HepG2 (cell line): ENCODE data around the gene SYNJ2. TPM values are rescaled to one million over a fixed set of nuclear protein-coding genes. Genes with fewer than 3 reads are reported as not detected.
A peak's percentile ranks its signal among the peaks of the same experiment; 100 is the strongest.

Source experiments
- CBX5 ChIP-seq: sonication (generic); formaldehyde crosslinking; IDR thresholded peaks from 2 replicates; pipeline ENCODE4 v1.4.0; 2020; ENCODE audit warnings: missing genetic modification reagents, borderline replicate concordance
- CC2D1A ChIP-seq: sonication (generic); formaldehyde crosslinking; IDR thresholded peaks from 2 replicates; pipeline ENCODE4 v1.8.1; 2023; ENCODE audit warnings: mild to moderate bottlenecking, missing genetic modification reagents
- KLF11 ChIP-seq: IDR thresholded peaks from 2 replicates; pipeline ENCODE4 v1.6.1; 2016; ENCODE audit warnings: missing compliant biosample characterization
- KLF15 ChIP-seq: sonication (generic); formaldehyde crosslinking; IDR thresholded peaks from 2 replicates; pipeline ENCODE4 v1.8.1; 2023; ENCODE audit warnings: borderline replicate concordance, mild to moderate bottlenecking, inconsistent platforms, missing genetic modification reagents, mixed read lengths
- MBNL3 ChIP-seq: fragments of 250-450 bp; sonication (Bioruptor Pico); conservative IDR thresholded peaks from 2 replicates; pipeline ENCODE4 v1.8.0; 2022; ENCODE audit warnings: mild to moderate bottlenecking, inconsistent platforms
- RFX3 ChIP-seq: IDR thresholded peaks from 2 replicates; pipeline ENCODE4 v1.6.1; 2016; ENCODE audit warnings: missing biosample characterization, missing genetic modification reagents
- SP1 ChIP-seq, 2 experiments: fragments of 450-650 bp in 1 of 2; sonication (generic) in 1 of 2; formaldehyde crosslinking in 1 of 2; IDR thresholded peaks; 2 replicates each; pipeline versions ENCODE4 v1.4.0 to v1.6.1; 2016 to 2020; ENCODE audit warnings: missing genetic modification reagents in 1 of 2
- ZMYM2 ChIP-seq: sonication (generic); formaldehyde crosslinking; IDR thresholded peaks from 2 replicates; pipeline ENCODE4 v1.8.0; 2022; ENCODE audit warnings: mild to moderate bottlenecking, missing genetic modification reagents
- ZNF225 ChIP-seq: sonication (generic); formaldehyde crosslinking; IDR thresholded peaks from 2 replicates; pipeline ENCODE4 v1.4.0; 2020; ENCODE audit warnings: mild to moderate bottlenecking, missing genetic modification reagents
- ZNF24 ChIP-seq: fragments of 450-650 bp; IDR thresholded peaks from 2 replicates; pipeline ENCODE4 v1.6.1; 2017; ENCODE audit warnings: antibody characterized with exemption, mild to moderate bottlenecking
- ZNF34 ChIP-seq: sonication (generic); formaldehyde crosslinking; IDR thresholded peaks from 2 replicates; pipeline ENCODE4 v1.4.0; 2020; ENCODE audit warnings: mild to moderate bottlenecking, missing genetic modification reagents, borderline replicate concordance
- ZNF556 ChIP-seq: sonication (generic); formaldehyde crosslinking; IDR thresholded peaks from 2 replicates; pipeline ENCODE4 v1.4.0; 2020; ENCODE audit warnings: mild to moderate bottlenecking, missing genetic modification reagents, borderline replicate concordance
- ZNF558 ChIP-seq: sonication (generic); formaldehyde crosslinking; IDR thresholded peaks from 2 replicates; pipeline ENCODE4 v1.9.0; 2022; ENCODE audit warnings: mild to moderate bottlenecking, missing genetic modification reagents, borderline replicate concordance
- ZSCAN22 ChIP-seq: sonication (generic); formaldehyde crosslinking; IDR thresholded peaks from 2 replicates; pipeline ENCODE4 v1.4.0; 2020; ENCODE audit warnings: mild to moderate bottlenecking, missing genetic modification reagents
- polyA plus RNA-seq, 8 experiments: library from polyadenylated mRNA; depleted of rRNA in 3 of 8; stranded (reverse) in 7 of 8; unstranded in 1 of 8; fragments of >200 nt; fragmentation: Illumina TruSeq in 4 of 8; extraction: Trizol in 4 of 8; gene quantifications; 2 replicates each; pipeline versions ENCODE4 v1.2.1 to v1.2.3, GENCODE V29; 2011 to 2016; ENCODE audit warnings: low read depth in 4 of 8, missing spikeins in 1 of 8, mixed read lengths in 1 of 8; ENCODE audit not compliant: insufficient read depth in 1 of 8
- total RNA-seq, 5 experiments: library from RNA; depleted of rRNA; stranded (reverse); fragments of >200 nt; fragmentation: Illumina TruSeq; extraction: Trizol; gene quantifications; 2 replicates each; pipeline ENCODE4 v1.2.3, GENCODE V29; 2016; ENCODE audit warnings: low read depth in 1 of 5
- TF ChIP-seq, protein P1 (sequence below): IDR thresholded peaks from 2 replicates; pipeline ENCODE4 v1.6.1; 2016; ENCODE audit warnings: missing biosample characterization, missing genetic modification reagents, low read depth
- TF ChIP-seq, protein P2 (sequence below), 2 experiments: sonication (generic) in 1 of 2; formaldehyde crosslinking in 1 of 2; IDR thresholded peaks; 2 replicates each; pipeline versions ENCODE4 v1.5.1 to v1.6.1; 2011 to 2020; ENCODE audit warnings: borderline replicate concordance in 1 of 2, low read depth in 1 of 2, low read length in 1 of 2, mild to moderate bottlenecking in 1 of 2, missing genetic modification reagents in 1 of 2, moderate library complexity in 1 of 2
- TF ChIP-seq, protein P3 (sequence below): sonication (generic); formaldehyde crosslinking; IDR thresholded peaks from 2 replicates; pipeline ENCODE4 v1.4.0; 2020; ENCODE audit warnings: missing genetic modification reagents
- TF ChIP-seq, protein P4 (sequence below): IDR thresholded peaks from 2 replicates; pipeline ENCODE4 v1.6.1; 2016; ENCODE audit warnings: low read depth, control low read depth
- TF ChIP-seq, protein P5 (sequence below): IDR thresholded peaks from 2 replicates; pipeline ENCODE4 v1.6.1; 2016; ENCODE audit warnings: missing genetic modification reagents, missing compliant biosample characterization
- TF ChIP-seq, protein P6 (sequence below): sonication (generic); formaldehyde crosslinking; IDR thresholded peaks from 2 replicates; pipeline ENCODE4 v1.8.0; 2022; ENCODE audit warnings: missing genetic modification reagents, low read depth, mild to moderate bottlenecking, borderline replicate concordance

SYNJ2 gene
- total and polyA plus RNA-seq, 2 of the 13 experiments (the other 11 are each of a cell fraction or from before 2014, with no cell fraction given), result 39.1 to 57.6 TPM

DNA sequence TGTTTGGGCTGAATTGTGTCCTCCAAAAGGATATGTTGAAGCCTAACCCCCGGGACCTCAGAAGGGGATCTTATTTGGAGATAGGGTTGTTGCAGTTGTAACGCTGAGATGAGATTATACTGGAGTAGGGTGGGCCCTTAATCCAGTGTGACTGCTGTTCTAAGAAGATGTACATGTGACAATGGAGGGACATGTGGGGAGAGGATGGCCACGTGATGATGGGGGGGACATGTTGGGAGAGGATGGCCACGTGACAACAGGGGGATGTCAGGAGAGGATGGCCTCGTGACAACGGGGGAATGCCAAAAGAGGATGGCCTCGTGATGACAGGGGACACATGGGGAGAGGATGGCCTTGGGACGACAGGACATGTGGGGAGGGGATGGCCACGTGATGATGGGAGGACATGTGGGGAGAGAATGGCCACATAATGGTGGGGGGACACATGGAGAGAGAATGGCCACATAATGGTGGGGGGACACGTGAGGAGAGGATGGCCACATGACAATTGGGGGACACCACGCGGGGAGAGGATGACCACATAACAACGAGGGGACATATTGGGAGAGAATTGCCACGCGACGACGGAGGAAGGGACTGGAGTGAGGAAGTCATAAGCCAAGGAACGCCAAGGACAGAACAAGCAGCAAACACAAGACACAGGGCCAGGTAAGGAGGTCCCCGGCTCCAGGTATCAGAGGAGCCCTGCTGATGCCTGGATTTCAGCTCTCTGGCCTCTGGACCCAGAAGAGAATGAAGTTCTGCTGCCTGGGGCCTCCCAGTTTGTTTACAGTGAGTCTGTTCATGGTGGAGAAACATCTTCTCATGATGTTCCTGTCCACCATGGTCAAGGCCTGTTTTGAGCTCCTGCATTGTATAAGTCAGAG, 29.2 kb downstream of the SYNJ2 start (continued):
- TF ChIP-seq, protein P1, sequence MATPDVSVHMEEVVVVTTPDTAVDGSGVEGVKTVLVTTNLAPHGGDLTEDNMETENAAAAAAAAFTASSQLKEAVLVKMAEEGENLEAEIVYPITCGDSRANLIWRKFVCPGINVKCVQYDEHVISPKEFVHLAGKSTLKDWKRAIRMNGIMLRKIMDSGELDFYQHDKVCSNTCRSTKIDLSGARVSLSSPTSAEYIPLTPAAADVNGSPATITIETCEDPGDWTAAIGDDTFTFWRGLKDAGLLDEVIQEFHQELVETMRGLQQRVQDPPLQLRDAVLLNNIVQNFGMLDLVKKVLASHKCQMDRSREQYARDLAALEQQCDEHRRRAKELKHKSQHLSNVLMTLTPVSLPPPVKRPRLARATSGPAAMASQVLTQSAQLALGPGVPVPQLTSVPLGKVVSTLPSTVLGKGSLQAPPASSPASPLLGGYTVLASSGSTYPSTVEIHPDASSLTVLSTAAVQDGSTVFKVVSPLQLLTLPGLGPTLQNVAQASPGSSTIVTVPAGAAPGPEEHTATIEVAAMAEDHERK (CRISPR knock-in tag), result no peak
- no peak for TF ChIP-seq CC2D1A (CRISPR knock-in tag)
- TF ChIP-seq ZNF24, result no peak
- TF ChIP-seq ZSCAN22 (CRISPR knock-in tag), result no peak
- TF ChIP-seq ZNF34 (CRISPR knock-in tag), result no peak
- TF ChIP-seq MBNL3, result no peak
- TF ChIP-seq, protein P2, sequence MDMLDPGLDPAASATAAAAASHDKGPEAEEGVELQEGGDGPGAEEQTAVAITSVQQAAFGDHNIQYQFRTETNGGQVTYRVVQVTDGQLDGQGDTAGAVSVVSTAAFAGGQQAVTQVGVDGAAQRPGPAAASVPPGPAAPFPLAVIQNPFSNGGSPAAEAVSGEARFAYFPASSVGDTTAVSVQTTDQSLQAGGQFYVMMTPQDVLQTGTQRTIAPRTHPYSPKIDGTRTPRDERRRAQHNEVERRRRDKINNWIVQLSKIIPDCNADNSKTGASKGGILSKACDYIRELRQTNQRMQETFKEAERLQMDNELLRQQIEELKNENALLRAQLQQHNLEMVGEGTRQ (IDR thresholded peaks at IDR 0.05; ENCODE audit: low read depth, low read length), result peak; percentile 79
- TF ChIP-seq, protein P2 (CRISPR knock-in tag; IDR thresholded peaks at IDR 0.05; ENCODE audit: borderline replicate concordance), result peak; percentile 89
- no peak; the same call in 1 of the 2 replicates for TF ChIP-seq ZNF558
- TF ChIP-seq, protein P3, sequence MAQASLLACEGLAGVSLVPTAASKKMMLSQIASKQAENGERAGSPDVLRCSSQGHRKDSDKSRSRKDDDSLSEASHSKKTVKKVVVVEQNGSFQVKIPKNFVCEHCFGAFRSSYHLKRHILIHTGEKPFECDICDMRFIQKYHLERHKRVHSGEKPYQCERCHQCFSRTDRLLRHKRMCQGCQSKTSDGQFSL (CRISPR knock-in tag), result no peak; the same call in 1 of the 2 replicates
- TF ChIP-seq, protein P4, sequence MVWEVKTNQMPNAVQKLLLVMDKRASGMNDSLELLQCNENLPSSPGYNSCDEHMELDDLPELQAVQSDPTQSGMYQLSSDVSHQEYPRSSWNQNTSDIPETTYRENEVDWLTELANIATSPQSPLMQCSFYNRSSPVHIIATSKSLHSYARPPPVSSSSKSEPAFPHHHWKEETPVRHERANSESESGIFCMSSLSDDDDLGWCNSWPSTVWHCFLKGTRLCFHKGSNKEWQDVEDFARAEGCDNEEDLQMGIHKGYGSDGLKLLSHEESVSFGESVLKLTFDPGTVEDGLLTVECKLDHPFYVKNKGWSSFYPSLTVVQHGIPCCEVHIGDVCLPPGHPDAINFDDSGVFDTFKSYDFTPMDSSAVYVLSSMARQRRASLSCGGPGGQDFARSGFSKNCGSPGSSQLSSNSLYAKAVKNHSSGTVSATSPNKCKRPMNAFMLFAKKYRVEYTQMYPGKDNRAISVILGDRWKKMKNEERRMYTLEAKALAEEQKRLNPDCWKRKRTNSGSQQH, result 0 out of 2 replicates have a peak, but pooled peaks have one; percentile 35
- TF ChIP-seq, protein P5, sequence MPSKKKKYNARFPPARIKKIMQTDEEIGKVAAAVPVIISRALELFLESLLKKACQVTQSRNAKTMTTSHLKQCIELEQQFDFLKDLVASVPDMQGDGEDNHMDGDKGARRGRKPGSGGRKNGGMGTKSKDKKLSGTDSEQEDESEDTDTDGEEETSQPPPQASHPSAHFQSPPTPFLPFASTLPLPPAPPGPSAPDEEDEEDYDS (CRISPR knock-in tag), result no peak; the same call in 1 of the 2 replicates
- no peak; the same call in 1 of the 2 replicates for TF ChIP-seq ZNF556 (CRISPR knock-in tag)
- TF ChIP-seq KLF11 (CRISPR knock-in tag), result no peak
- TF ChIP-seq, protein P6, sequence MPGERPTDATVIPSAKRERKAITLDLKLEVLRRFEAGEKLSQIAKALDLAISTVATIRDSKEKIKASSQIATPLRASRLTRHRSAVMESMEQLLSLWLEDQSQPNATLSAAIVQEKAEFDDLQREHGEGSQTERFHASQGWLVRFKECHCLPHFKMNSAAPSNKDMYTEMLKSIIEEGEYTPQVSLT (CRISPR knock-in tag), result no peak
- no peak for TF ChIP-seq SP1 (IDR thresholded peaks at IDR 0.05)
- TF ChIP-seq SP1 (CRISPR knock-in tag; IDR thresholded peaks at IDR 0.05), result no peak
- TF ChIP-seq RFX3 (CRISPR knock-in tag), result no peak
- TF ChIP-seq KLF15 (CRISPR knock-in tag), result no peak
- peak; percentile 44; the same call in 1 of the 2 replicates for TF ChIP-seq ZMYM2
- TF ChIP-seq CBX5 (CRISPR knock-in tag), result peak; percentile 55
- TF ChIP-seq ZNF225 (CRISPR knock-in tag), result peak; percentile 92; the same call in 1 of the 2 replicates
